ENCODE results near the gene SETDB2.

DNA sequence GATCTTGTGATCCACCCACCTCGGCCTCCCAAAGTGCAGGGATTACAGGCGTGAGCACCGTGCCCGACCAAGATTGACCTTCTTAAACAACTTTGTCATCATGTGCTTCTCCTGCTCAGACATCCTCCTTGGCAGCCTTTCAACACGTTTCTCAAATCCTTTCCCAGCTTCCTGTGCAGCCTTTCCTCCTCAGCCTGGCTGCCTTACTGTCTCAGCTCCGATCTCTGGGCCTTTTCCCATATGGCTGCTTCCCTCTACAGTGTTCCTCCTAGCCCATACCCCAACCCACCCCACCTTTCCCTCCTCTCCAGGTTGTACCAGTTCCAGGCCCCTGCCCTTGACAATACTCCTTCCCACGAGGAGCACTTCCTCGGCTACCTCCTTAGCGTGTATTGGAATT lies 58.9 kb downstream of the SETDB2 start:
- TF ChIP-seq POLR2A (IDR thresholded peaks at IDR 0.05; ENCODE audit: low read depth, low read length) = no peak
- TF ChIP-seq, protein P1, sequence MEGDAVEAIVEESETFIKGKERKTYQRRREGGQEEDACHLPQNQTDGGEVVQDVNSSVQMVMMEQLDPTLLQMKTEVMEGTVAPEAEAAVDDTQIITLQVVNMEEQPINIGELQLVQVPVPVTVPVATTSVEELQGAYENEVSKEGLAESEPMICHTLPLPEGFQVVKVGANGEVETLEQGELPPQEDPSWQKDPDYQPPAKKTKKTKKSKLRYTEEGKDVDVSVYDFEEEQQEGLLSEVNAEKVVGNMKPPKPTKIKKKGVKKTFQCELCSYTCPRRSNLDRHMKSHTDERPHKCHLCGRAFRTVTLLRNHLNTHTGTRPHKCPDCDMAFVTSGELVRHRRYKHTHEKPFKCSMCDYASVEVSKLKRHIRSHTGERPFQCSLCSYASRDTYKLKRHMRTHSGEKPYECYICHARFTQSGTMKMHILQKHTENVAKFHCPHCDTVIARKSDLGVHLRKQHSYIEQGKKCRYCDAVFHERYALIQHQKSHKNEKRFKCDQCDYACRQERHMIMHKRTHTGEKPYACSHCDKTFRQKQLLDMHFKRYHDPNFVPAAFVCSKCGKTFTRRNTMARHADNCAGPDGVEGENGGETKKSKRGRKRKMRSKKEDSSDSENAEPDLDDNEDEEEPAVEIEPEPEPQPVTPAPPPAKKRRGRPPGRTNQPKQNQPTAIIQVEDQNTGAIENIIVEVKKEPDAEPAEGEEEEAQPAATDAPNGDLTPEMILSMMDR (IDR thresholded peaks at IDR 0.05; ENCODE audit: extremely low read depth in 1 of 2, insufficient read depth in 1 of 2, low read depth in 1 of 2, low read length in 2 of 2) = no peak
